GM12873 (cell line): ENCODE results near the gene GMPS.

Experiments
- CTCF ChIP-seq: IDR thresholded peaks from 2 replicates; pipeline ENCODE4 v1.5.1; 2012; ENCODE audit warnings: low read depth, mild to moderate bottlenecking, moderate library complexity, low read length, control low read depth; ENCODE audit not compliant: insufficient read depth; ENCODE audit errors: missing control alignments

GMPS gene

GRCh38 chr3:155921486-155921885 is 51.0 kb downstream of the GMPS start:
- no peak for TF ChIP-seq CTCF

DNA sequence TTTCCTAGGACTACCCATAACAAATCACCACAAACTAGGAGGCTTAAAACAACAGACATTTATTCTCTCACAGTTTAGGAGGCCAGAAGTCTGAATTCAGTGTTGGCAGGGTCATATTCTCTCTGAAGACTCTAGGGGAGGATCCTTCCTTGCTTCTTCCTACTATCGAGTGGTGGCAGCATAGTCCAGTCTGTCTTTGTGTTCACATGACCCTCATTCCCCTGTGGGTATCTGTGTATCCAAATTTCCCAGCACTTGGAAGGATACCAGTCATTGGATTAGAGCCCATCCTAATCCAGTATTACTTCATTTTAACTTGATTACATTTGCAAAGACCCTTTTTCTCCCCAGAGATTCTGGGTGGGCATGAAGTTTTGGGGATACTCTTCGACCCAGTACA is 63.8 kb downstream of the GMPS start:
- TF ChIP-seq CTCF: no peak

GRCh38 chr3:155938409-155938808 is 68.0 kb downstream of the GMPS start:
- TF ChIP-seq CTCF: no peak

GRCh38 chr3:155941354-155941753 is 70.9 kb downstream of the GMPS start:
- TF ChIP-seq CTCF: no peak

DNA sequence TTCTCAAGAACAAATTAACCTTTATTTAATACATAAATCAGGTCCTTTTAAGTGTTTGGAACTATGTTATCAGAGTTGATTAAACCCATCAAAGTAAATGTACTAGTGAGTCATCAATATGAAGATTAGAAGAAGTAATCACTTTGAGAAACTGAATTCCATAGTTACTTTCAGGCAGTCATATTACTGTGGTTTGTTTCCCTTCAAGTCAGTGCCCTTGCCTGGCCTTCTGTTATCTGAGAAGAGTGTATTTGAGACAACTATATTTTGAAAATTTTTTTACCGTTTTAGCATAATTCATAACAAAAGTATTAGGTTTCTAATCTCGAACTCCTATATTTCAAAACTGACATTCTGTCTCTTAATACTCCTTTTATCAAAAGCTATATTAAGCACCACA is 73.6 kb downstream of the GMPS start:
- no peak for TF ChIP-seq CTCF

DNA sequence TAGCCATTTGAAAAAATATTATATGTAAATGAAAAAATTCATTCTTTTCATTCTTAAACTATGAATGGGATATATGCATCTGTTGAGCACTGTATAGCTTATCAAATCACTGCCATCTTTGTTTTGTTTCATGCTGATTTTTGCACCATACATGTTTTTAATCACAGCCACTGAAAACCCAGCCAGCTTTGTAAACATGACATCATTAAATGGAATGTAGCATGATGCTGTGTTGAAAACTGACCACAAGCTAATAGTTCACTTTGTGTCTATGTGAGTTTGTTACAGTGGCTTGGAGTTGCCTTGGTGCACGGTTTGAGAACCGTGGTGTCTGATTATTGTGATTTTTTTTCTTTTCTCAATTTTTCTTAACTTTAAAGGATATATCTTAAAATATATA is 75.7 kb downstream of the GMPS start:
- no peak for TF ChIP-seq CTCF

DNA sequence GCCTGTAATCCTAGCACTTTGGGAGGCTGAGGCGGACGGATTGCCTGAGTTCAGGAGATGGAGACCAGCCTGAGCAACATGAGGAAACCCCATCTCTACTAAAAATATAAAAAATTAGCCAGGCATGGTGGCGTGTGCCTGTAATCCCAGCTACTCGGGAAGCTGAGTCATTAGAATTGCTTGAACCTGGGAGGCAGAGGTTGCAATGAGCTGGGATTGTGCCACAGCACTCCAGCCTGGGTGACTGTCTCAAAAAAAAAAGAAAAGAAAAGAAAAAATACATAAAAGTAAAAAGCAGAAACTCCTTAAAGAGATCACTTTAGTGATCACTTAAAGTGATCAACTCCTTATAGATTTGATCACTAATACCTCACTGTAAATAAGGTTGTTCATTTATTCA is 78.0 kb downstream of the GMPS start:
- TF ChIP-seq CTCF: no peak
